Measurements from ENCODE around the gene VPS16. TPM values are rescaled to one million over a fixed set of nuclear protein-coding genes. Genes with fewer than 3 reads are reported as not detected.
"Not testable (repeated sequence)": the region's sequence is repeated elsewhere in the genome, so short reads cannot be mapped to it uniquely, and the experiment has no call there.

VPS16 gene
- total RNA-seq, 4 donors from 2014 or later, result 35.7 to 37.4 (median 36.1) TPM

DNA sequence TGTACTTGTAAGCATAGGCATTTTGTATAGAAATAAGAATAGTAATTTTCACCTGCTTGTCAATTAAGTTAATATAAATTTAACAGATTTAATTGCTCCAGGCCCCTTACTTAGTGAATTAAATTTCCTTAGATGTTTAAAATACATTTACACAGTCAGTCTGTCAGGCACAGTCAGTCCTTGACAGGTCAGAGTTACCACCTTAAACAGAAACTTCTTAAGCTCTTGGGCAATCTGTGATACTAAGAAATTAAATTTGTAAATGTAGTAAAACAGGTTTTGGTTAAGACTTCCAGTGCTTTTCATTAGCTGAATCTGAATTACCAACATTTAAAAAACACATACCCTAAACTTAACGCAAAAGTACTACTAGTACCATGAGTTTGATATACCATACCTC, 48.7 kb downstream of the VPS16 start:
- no peak overlapping the region for H3K27ac ChIP-seq
- H3K9me3 ChIP-seq, result no peaks in the 10 kb centered on the region
- H3K4me1 ChIP-seq, result peaks cover 22% of the 10 kb centered on the region
- H3K27me3 ChIP-seq, result no peaks in the 10 kb centered on the region
- no peaks in the 10 kb centered on the region for H3K36me3 ChIP-seq
- TF ChIP-seq EP300 (IDR thresholded peaks at IDR 0.05), result no peak
- TF ChIP-seq, protein P1, sequence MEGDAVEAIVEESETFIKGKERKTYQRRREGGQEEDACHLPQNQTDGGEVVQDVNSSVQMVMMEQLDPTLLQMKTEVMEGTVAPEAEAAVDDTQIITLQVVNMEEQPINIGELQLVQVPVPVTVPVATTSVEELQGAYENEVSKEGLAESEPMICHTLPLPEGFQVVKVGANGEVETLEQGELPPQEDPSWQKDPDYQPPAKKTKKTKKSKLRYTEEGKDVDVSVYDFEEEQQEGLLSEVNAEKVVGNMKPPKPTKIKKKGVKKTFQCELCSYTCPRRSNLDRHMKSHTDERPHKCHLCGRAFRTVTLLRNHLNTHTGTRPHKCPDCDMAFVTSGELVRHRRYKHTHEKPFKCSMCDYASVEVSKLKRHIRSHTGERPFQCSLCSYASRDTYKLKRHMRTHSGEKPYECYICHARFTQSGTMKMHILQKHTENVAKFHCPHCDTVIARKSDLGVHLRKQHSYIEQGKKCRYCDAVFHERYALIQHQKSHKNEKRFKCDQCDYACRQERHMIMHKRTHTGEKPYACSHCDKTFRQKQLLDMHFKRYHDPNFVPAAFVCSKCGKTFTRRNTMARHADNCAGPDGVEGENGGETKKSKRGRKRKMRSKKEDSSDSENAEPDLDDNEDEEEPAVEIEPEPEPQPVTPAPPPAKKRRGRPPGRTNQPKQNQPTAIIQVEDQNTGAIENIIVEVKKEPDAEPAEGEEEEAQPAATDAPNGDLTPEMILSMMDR (IDR thresholded peaks at IDR 0.05), result no peak
- no peak for TF ChIP-seq POLR2A (IDR thresholded peaks at IDR 0.05)
- no peak for TF ChIP-seq POLR2AphosphoS5 (IDR thresholded peaks at IDR 0.05)
- DNase-seq (ENCODE audit: low spot score in 2 of 2), result no peak
- WGBS, result 73% methylated on average over 1 of the region's 1 CpG
- H3K4me3 ChIP-seq, result no peak overlapping the region

DNA sequence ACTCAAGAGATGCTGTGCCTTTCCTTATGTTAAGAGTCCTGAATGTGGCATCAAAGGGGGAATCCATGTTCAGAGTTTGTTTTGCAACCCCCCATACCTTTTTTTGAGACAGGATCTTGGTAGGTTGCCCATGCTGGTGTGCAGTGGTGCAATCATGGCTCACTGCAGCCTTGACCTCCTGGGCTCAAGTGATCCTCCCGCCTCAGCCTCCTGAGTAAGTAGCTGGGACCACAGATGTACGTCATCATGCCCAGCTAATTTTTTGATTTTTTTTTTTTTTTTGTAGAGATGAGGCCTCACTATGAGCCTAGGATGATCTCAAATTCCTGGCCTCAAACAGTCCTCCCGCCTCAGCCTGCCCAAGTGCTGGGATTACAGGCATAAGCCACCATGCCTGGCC, 49.3 kb downstream of the VPS16 start:
- TF ChIP-seq, protein P1 (IDR thresholded peaks at IDR 0.05), result no peak
- TF ChIP-seq POLR2A (IDR thresholded peaks at IDR 0.05), result no peak
- TF ChIP-seq POLR2AphosphoS5 (IDR thresholded peaks at IDR 0.05), result no peak
- no peak for TF ChIP-seq EP300 (IDR thresholded peaks at IDR 0.05)
- 91% methylated on average over 3 of the region's 3 CpGs for WGBS
- H3K9me3 ChIP-seq, result no peaks in the 10 kb centered on the region
- no peak for DNase-seq (ENCODE audit: low spot score in 2 of 2)
- H3K4me1 ChIP-seq, result peaks cover 18% of the 10 kb centered on the region
- no peaks in the 10 kb centered on the region for H3K27me3 ChIP-seq
- no peak overlapping the region for H3K4me3 ChIP-seq
- H3K27ac ChIP-seq, result no peak overlapping the region
- H3K36me3 ChIP-seq, result no peaks in the 10 kb centered on the region

DNA sequence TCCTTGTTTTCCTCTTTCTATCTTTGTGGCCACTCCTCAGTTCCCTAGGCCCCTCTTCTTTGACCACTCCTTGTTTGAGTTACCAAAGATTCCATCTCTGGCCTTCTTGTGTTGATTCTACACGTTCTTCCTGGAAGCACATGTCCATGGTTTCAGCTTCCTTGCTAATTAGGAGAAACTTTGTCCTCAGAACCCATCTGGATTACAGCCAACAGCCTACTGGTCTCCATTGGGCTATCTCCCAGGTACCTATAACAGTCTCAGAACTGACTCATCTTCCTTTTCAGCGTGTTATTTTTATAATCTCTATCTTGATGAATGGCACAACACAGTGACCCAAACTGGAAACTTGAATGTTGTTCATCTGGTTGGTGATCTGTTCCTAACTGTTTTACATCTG, 50.2 kb downstream of the VPS16 start:
- Histone ChIP-seq H3K9me3 (no peaks in the 10 kb centered on the region), H3K36me3 (no peaks in the 10 kb centered on the region), H3K27me3 (no peaks in the 10 kb centered on the region), H3K4me3 (no peak overlapping the region), H3K27ac (no peak overlapping the region), H3K4me1 (peaks cover 15% of the 10 kb centered on the region)
- no peak for TF ChIP-seq POLR2AphosphoS5 (IDR thresholded peaks at IDR 0.05)
- TF ChIP-seq, protein P1 (IDR thresholded peaks at IDR 0.05), result no peak
- TF ChIP-seq EP300 (IDR thresholded peaks at IDR 0.05), result no peak
- TF ChIP-seq POLR2A (IDR thresholded peaks at IDR 0.05), result no peak
- 51% methylated on average over 2 of the region's 2 CpGs for WGBS
- no peak for DNase-seq (ENCODE audit: low spot score in 2 of 2)

DNA sequence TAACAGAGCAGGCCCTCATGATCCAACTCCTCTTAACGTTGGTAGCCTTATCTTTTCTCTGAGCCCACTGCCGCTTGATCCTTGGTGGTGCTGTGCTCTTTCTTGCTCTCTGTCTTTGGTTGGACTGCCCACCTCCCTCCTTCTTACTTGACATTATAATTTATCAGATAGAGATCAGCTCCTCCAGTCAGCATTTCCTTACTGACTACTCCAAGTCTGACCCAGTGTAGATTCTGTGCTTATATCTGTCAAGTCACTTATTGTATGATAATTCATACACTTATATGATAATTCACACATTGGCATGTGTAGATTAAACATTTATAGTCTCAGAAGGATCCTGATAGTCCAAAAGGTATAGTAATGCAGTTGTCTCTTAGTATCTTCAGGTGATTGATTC, 50.8 kb downstream of the VPS16 start:
- H3K27me3 ChIP-seq, result no peaks in the 10 kb centered on the region
- 82% methylated on average over 2 of the region's 2 CpGs for WGBS

DNA sequence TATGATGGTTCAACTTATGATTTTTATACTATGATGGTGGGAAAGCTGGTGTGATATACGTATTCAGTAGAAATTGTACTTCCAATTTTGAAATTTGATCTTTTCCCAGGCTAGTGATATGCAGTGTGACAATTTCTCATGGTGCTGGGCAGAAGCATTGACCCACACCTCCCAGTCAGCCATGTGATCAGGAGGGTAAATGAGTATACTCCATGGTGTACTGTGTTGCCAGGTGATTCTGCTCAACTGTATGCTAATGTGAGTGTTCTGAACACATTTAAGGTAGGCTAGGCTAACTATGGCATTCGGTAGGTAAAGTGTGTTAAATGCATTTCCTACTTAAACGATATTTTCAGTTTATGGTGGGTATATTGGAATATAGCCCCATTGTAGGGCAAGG, 51.8 kb downstream of the VPS16 start:
- H3K4me1 ChIP-seq, result peaks cover 15% of the 10 kb centered on the region
- H3K27me3 ChIP-seq, result no peaks in the 10 kb centered on the region
- H3K4me3 ChIP-seq, result no peak overlapping the region
- H3K36me3 ChIP-seq, result no peaks in the 10 kb centered on the region
- no peak for DNase-seq (ENCODE audit: low spot score in 2 of 2)
- H3K27ac ChIP-seq, result no peak overlapping the region
- no peaks in the 10 kb centered on the region for H3K9me3 ChIP-seq
- WGBS, result 96% methylated on average over 3 of the region's 3 CpGs
- no peak for TF ChIP-seq POLR2A (IDR thresholded peaks at IDR 0.05)
- TF ChIP-seq POLR2AphosphoS5 (IDR thresholded peaks at IDR 0.05), result no peak

More for the DNA sequence above, 50.8 kb downstream of the VPS16 start:
- no peak for DNase-seq (ENCODE audit: low spot score in 2 of 2)
- TF ChIP-seq EP300 (IDR thresholded peaks at IDR 0.05) (no peak), POLR2A (IDR thresholded peaks at IDR 0.05) (no peak), POLR2AphosphoS5 (IDR thresholded peaks at IDR 0.05) (no peak)
- TF ChIP-seq, protein P1 (IDR thresholded peaks at IDR 0.05), result no peak
- Histone ChIP-seq H3K4me3 (no peak overlapping the region), H3K4me1 (peaks cover 15% of the 10 kb centered on the region), H3K36me3 (no peaks in the 10 kb centered on the region), H3K27ac (no peak overlapping the region), H3K9me3 (no peaks in the 10 kb centered on the region)

DNA sequence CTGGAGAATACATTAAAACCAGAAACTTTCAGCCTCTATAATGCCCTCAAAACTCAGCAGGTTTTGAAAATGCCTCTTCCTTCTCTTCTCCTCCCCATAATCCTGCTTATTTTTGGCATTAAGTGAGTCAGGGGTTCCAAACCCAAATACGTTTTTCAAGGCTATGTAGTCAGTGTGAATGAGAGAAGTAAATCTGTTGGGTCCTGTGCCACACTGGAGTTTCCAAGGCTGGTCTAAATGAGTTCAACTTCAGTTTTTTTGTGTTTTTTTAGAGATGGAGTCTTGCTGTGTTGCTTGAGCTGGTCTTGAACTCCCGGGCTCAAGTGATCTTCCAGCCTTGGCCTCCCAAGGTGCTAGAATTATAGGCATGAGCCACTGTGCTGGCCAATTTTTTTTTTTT, 53.7 kb downstream of the VPS16 start:
- H3K9me3 ChIP-seq, result no peaks in the 10 kb centered on the region
- 88% methylated on average over 2 of the region's 2 CpGs for WGBS
- no peak for TF ChIP-seq POLR2AphosphoS5 (IDR thresholded peaks at IDR 0.05)
- TF ChIP-seq POLR2A (IDR thresholded peaks at IDR 0.05), result no peak
- TF ChIP-seq, protein P1 (IDR thresholded peaks at IDR 0.05), result no peak
- no peak for TF ChIP-seq EP300 (IDR thresholded peaks at IDR 0.05)

DNA sequence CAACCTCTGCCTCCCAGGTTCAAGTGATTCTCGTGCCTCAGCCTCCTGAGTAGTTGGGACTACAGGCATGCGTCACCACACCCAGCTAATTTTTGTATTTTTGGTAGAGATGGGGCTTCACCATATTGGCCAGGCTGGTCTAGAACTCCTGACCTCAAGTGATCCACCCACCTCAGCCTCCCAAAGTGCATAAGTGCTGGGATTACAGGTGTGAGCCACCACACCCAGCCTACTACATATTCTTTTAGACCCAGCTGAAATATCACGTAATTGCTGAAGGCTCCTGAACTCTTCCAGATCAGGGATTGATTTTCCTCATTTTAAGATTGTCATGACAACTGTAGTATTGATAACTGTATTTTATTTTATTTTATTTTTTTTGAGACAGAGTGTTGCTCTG, 54.6 kb downstream of the VPS16 start:
- WGBS, result 90% methylated on average over 3 of the region's 3 CpGs
- not testable (repeated sequence) for H3K4me1 ChIP-seq

More for the DNA sequence above, 53.7 kb downstream of the VPS16 start:
- H3K36me3 ChIP-seq, result no peaks in the 10 kb centered on the region
- H3K27me3 ChIP-seq, result no peaks in the 10 kb centered on the region
- DNase-seq (ENCODE audit: low spot score in 2 of 2), result no peak
- no peak overlapping the region for H3K4me3 ChIP-seq
- peaks cover 14% of the 10 kb centered on the region for H3K4me1 ChIP-seq
- H3K27ac ChIP-seq, result no peak overlapping the region

More for the DNA sequence above, 54.6 kb downstream of the VPS16 start:
- DNase-seq (ENCODE audit: low spot score in 2 of 2); H3K27ac ChIP-seq; H3K9me3 ChIP-seq; H3K4me3 ChIP-seq; H3K36me3 ChIP-seq; H3K27me3 ChIP-seq: not testable (repeated sequence)

All from suprapubic skin (tissue), 4 donors.